ENCODE data around the gene TRHDE.

- TF ChIP-seq GATA3 (IDR thresholded peaks at IDR 0.05; ENCODE audit: low read depth, low read length), result no peak
- no peak for TF ChIP-seq GATA2 (IDR thresholded peaks at IDR 0.05; ENCODE audit: low read depth, low read length)
These were observed 1.7 kb downstream of the TRHDE start for GRCh38 chr12:72273851-72274351.
